A673 (cell line): Measurements from ENCODE around the gene BPIFA1. TPM values are rescaled to one million over a fixed set of nuclear protein-coding genes. Genes with fewer than 3 reads are reported as not detected.

Experiments used
- BruUV-seq: library from RNA; stranded (reverse); fragments of 400-500 nt; replicated peaks from 2 replicates; lab custom pipeline; 2021; lab: Mats Ljungman, UMichigan
- CTCF ChIA-PET: fragments of 300-600 bp; sonication (Branson Sonifier 250); formaldehyde crosslinking; loops from one replicate; lab custom pipeline; 2022; ENCODE audit warnings: antibody characterized with exemption; lab: Charles Lee
- POLR2A ChIA-PET: fragments of 300-600 bp; sonication (Branson Sonifier 250); formaldehyde crosslinking; loops from one replicate; lab custom pipeline; 2022; ENCODE audit warnings: antibody characterized with exemption; ENCODE audit not compliant: low non-redundant PET; lab: Charles Lee
- DNase-seq: peaks from one replicate; pipeline ENCODE4 v3.0.0-alpha.2; 2015; ENCODE audit warnings: low spot score
- H3K27ac ChIP-seq: fragments of 200-600 bp; sonication (generic); 2 replicates; pipeline ENCODE4 v1.5.1; 2016; ENCODE audit warnings: mixed run types, low read depth, mild to moderate bottlenecking, mixed read lengths, antibody characterized with exemption, low read length; ENCODE audit not compliant: poor library complexity, severe bottlenecking
- H3K27me3 ChIP-seq: fragments of 200-600 bp; sonication (generic); replicated peaks from 2 replicates; pipeline ENCODE4 v1.6.1; 2017; ENCODE audit warnings: mixed run types, low read depth, mild to moderate bottlenecking, mixed read lengths, antibody characterized with exemption, low read length; ENCODE audit not compliant: insufficient read depth, poor library complexity
- H3K36me3 ChIP-seq: fragments of 200-600 bp; sonication (generic); 2 replicates; pipeline ENCODE4 v1.6.1; 2016; ENCODE audit warnings: mixed run types, mild to moderate bottlenecking, mixed read lengths, antibody characterized with exemption, low read length; ENCODE audit not compliant: insufficient read depth, poor library complexity, severe bottlenecking
- H3K4me1 ChIP-seq: fragments of 200-600 bp; sonication (generic); 2 replicates; pipeline ENCODE4 v1.6.1; 2017; ENCODE audit warnings: mixed run types, mild to moderate bottlenecking, mixed read lengths, antibody characterized with exemption, low read length; ENCODE audit not compliant: insufficient read depth, poor library complexity, severe bottlenecking
- H3K4me3 ChIP-seq: fragments of 200-600 bp; sonication (generic); 2 replicates; pipeline ENCODE4 v1.5.1; 2016; ENCODE audit warnings: low read depth, mixed run types, mild to moderate bottlenecking, mixed read lengths, low read length; ENCODE audit not compliant: poor library complexity, severe bottlenecking
- H3K9me3 ChIP-seq: fragments of 200-600 bp; sonication (generic); 2 replicates; pipeline ENCODE4 v1.6.1; 2016; ENCODE audit warnings: mixed run types, low read depth, mild to moderate bottlenecking, mixed read lengths, antibody characterized with exemption, low read length; ENCODE audit not compliant: poor library complexity, severe bottlenecking
- CTCF ChIP-seq: fragments of 300-800, 200-600 bp; sonication (generic); conservative IDR thresholded peaks from 2 replicates; pipeline ENCODE4 v1.5.1; 2017; ENCODE audit warnings: low read depth, mild to moderate bottlenecking, antibody characterized with exemption, low read length, moderate library complexity, mixed read lengths
- EZH2 ChIP-seq: fragments of 200-600 bp; sonication (generic); IDR thresholded peaks from 2 replicates; pipeline ENCODE4 v1.6.1; 2017; ENCODE audit warnings: borderline replicate concordance, low read depth, mild to moderate bottlenecking, mixed read lengths, antibody characterized with exemption, low read length; ENCODE audit not compliant: poor library complexity, severe bottlenecking
- intact Hi-C: fragments of 100-400 bp; cut with micrococcal nuclease; formaldehyde crosslinking; loops from one replicate; pipeline ENCODE4 v1.10.0; 2022; ENCODE audit not compliant: unreplicated experiment
- total RNA-seq: library from RNA; stranded (reverse); gene quantifications from 2 replicates; pipeline ENCODE4 v1.2.3, GENCODE V29; 2021

Gene BPIFA1
- total RNA-seq, 1 experiment from 2014 or later = not detected

GRCh38 chr20:33191484-33191883, 44.3 kb upstream of the BPIFA1 start:
- no peaks in the 10 kb centered on the region for H3K36me3 ChIP-seq
- no peak overlapping the region for H3K4me3 ChIP-seq
- H3K27ac ChIP-seq = no peak overlapping the region
- TF ChIP-seq EZH2 = no peak
- no peak for TF ChIP-seq CTCF
- CTCF ChIA-PET = no interaction called here
- POLR2A ChIA-PET = no interaction called here
- peaks cover 46% of the 10 kb centered on the region for H3K27me3 ChIP-seq
- no peaks in the 10 kb centered on the region for H3K9me3 ChIP-seq
- BruUV-seq = no TSS peak
- intact Hi-C loops = no loop called here
- DNase-seq = no peak
- H3K4me1 ChIP-seq = no peaks in the 10 kb centered on the region

GRCh38 chr20:33191955-33192354, 43.8 kb upstream of the BPIFA1 start:
- BruUV-seq = no TSS peak
- H3K9me3 ChIP-seq = no peaks in the 10 kb centered on the region
- no peaks in the 10 kb centered on the region for H3K36me3 ChIP-seq
- no peak overlapping the region for H3K27ac ChIP-seq
- CTCF ChIA-PET = no interaction called here
- intact Hi-C loops = no loop called here
- H3K27me3 ChIP-seq = peaks cover 46% of the 10 kb centered on the region
- DNase-seq = no peak
- no peaks in the 10 kb centered on the region for H3K4me1 ChIP-seq
- no peak for TF ChIP-seq CTCF
- no peak for TF ChIP-seq EZH2
- H3K4me3 ChIP-seq = no peak overlapping the region
- POLR2A ChIA-PET = no interaction called here

- Histone ChIP-seq H3K27ac (no peak overlapping the region), H3K9me3 (no peaks in the 10 kb centered on the region), H3K36me3 (no peaks in the 10 kb centered on the region), H3K27me3 (peaks cover 46% of the 10 kb centered on the region), H3K4me1 (no peaks in the 10 kb centered on the region), H3K4me3 (no peak overlapping the region)
- DNase-seq = no peak
- intact Hi-C loops = no loop called here
- CTCF ChIA-PET = no interaction called here
- no TSS peak for BruUV-seq
- POLR2A ChIA-PET = no interaction called here
- no peak for TF ChIP-seq CTCF
- no peak for TF ChIP-seq EZH2
These were observed 42.8 kb upstream of the BPIFA1 start for GRCh38 chr20:33192912-33193501.
